Caco-2 (cell line): Measurements from ENCODE around the gene TMEM204. TPM values are rescaled to one million over a fixed set of nuclear protein-coding genes. Genes with fewer than 3 reads are reported as not detected.

Experiments used
- BruUV-seq: library from RNA; stranded (reverse); fragments of 400-500 nt; replicated peaks from 2 replicates; lab custom pipeline; 2021; lab: Mats Ljungman, UMichigan
- CTCF ChIA-PET: fragments of 300-600 bp; sonication (Branson Sonifier 250); formaldehyde crosslinking; loops from one replicate; lab custom pipeline; 2022; ENCODE audit warnings: antibody characterized with exemption; lab: Charles Lee
- POLR2A ChIA-PET: fragments of 300-600 bp; sonication (Branson Sonifier 250); formaldehyde crosslinking; loops from one replicate; lab custom pipeline; 2022; ENCODE audit warnings: antibody characterized with exemption; lab: Charles Lee
- DNase-seq, 2 experiments: peaks; one replicate each; pipeline versions ENCODE4 v3.0.0 to v3.0.0-alpha.2; 2020 to 2022
- H3K27me3 ChIP-seq: replicated peaks from 2 replicates; pipeline ENCODE4 v1.6.0; 2011; ENCODE audit warnings: low read length; ENCODE audit not compliant: control insufficient read depth, insufficient read depth
- H3K36me3 ChIP-seq: 2 replicates; pipeline ENCODE4 v1.5.1; 2011; ENCODE audit warnings: low read length; ENCODE audit not compliant: control insufficient read depth, insufficient read depth
- H3K4me1 ChIP-seq: fragments of 250-450 bp; sonication (Bioruptor Pico); 2 replicates; pipeline ENCODE4 v1.5.1; 2020; ENCODE audit warnings: mild to moderate bottlenecking
- H3K4me3 ChIP-seq: 2 replicates; pipeline ENCODE4 v1.5.1; 2011; ENCODE audit warnings: low read depth, mild to moderate bottlenecking, control low read depth, low read length
- H3K9me3 ChIP-seq: fragments of 250-450 bp; sonication (Bioruptor Pico); 2 replicates; pipeline ENCODE4 v1.5.1; 2020; ENCODE audit warnings: mild to moderate bottlenecking, moderate library complexity
- H3K27ac Mint-ChIP-seq: one replicate; pipeline ENCODE4 v1.8.0; 2022; ENCODE audit warnings: mixed read lengths; ENCODE audit not compliant: unreplicated experiment
- H3K27me3 Mint-ChIP-seq: one replicate; pipeline ENCODE4 v1.8.0; 2022; ENCODE audit warnings: mixed read lengths; ENCODE audit not compliant: insufficient read depth, unreplicated experiment
- H3K36me3 Mint-ChIP-seq: one replicate; pipeline ENCODE4 v1.8.0; 2022; ENCODE audit warnings: mild to moderate bottlenecking, mixed read lengths; ENCODE audit not compliant: insufficient read depth, unreplicated experiment
- H3K4me1 Mint-ChIP-seq: one replicate; pipeline ENCODE4 v1.8.0; 2022; ENCODE audit warnings: low read depth, mixed read lengths; ENCODE audit not compliant: unreplicated experiment
- H3K4me3 Mint-ChIP-seq: one replicate; pipeline ENCODE4 v1.8.0; 2022; ENCODE audit warnings: mild to moderate bottlenecking, moderate library complexity, mixed read lengths; ENCODE audit not compliant: unreplicated experiment
- H3K9me3 Mint-ChIP-seq: one replicate; pipeline ENCODE4 v1.8.0; 2022; ENCODE audit warnings: mixed read lengths; ENCODE audit not compliant: unreplicated experiment
- CTCF ChIP-seq, 2 experiments: fragments of 200-600 bp in 1 of 2; IDR thresholded peaks; 1 replicate in 1 of 2; 2 replicates in 1 of 2; pipeline versions ENCODE4 v1.5.1 to v1.8.0; 2011 to 2022; ENCODE audit warnings: antibody characterized with exemption in 1 of 2, control low read depth in 1 of 2, inconsistent platforms in 1 of 2, low read depth in 1 of 2, low read length in 1 of 2, mild to moderate bottlenecking in 1 of 2, moderate library complexity in 1 of 2; ENCODE audit not compliant: insufficient read depth in 1 of 2, severe bottlenecking in 1 of 2, unreplicated experiment in 1 of 2
- intact Hi-C: fragments of 100-400 bp; cut with micrococcal nuclease; formaldehyde crosslinking; loops from one replicate; pipeline ENCODE4 v1.10.0; 2022; ENCODE audit not compliant: unreplicated experiment
- total RNA-seq: library from RNA; stranded (reverse); gene quantifications from 2 replicates; pipeline ENCODE4 v1.2.3, GENCODE V29; 2022

TMEM204 gene
- total RNA-seq, 1 experiment from 2014 or later, result not detected

GRCh38 chr16:1581804-1582203, 48.3 kb downstream of the TMEM204 start:
- Mint-ChIP-seq H3K9me3 (no peaks in the 10 kb centered on the region), H3K36me3 (no peaks in the 10 kb centered on the region), H3K27me3 (no peaks in the 10 kb centered on the region), H3K4me3 (no peak overlapping the region), H3K4me1 (no peaks in the 10 kb centered on the region), H3K27ac (no peak overlapping the region)
- H3K27me3 ChIP-seq, result no peaks in the 10 kb centered on the region
- H3K4me3 ChIP-seq, result no peak overlapping the region
- no peak for TF ChIP-seq CTCF (IDR thresholded peaks at IDR 0.05; ENCODE audit: insufficient read depth in 1 of 2, low read depth in 1 of 2, low read length in 1 of 2, severe bottlenecking in 1 of 2, unreplicated experiment in 1 of 2)
- intact Hi-C loops, result no loop called here
- H3K36me3 ChIP-seq, result no peaks in the 10 kb centered on the region
- no TSS peak for BruUV-seq
- no peak for DNase-seq
- no peaks in the 10 kb centered on the region for H3K4me1 ChIP-seq
- H3K9me3 ChIP-seq, result no peaks in the 10 kb centered on the region
- POLR2A ChIA-PET, result no interaction called here
- CTCF ChIA-PET, result no interaction called here

GRCh38 chr16:1583180-1583579, 49.7 kb downstream of the TMEM204 start:
- H3K4me3 Mint-ChIP-seq, result no peak overlapping the region
- H3K27ac Mint-ChIP-seq, result no peak overlapping the region
- intact Hi-C loops, result no loop called here
- H3K9me3 ChIP-seq, result no peaks in the 10 kb centered on the region
- H3K4me1 ChIP-seq, result no peaks in the 10 kb centered on the region
- H3K4me1 Mint-ChIP-seq, result no peaks in the 10 kb centered on the region
- H3K27me3 ChIP-seq, result no peaks in the 10 kb centered on the region
- no peak overlapping the region for H3K4me3 ChIP-seq
- H3K36me3 Mint-ChIP-seq, result no peaks in the 10 kb centered on the region
- no peak for DNase-seq
- H3K36me3 ChIP-seq, result no peaks in the 10 kb centered on the region
- no peaks in the 10 kb centered on the region for H3K9me3 Mint-ChIP-seq
- CTCF ChIA-PET, result no interaction called here
- POLR2A ChIA-PET, result no interaction called here
- TF ChIP-seq CTCF (IDR thresholded peaks at IDR 0.05; ENCODE audit: insufficient read depth in 1 of 2, low read depth in 1 of 2, low read length in 1 of 2, severe bottlenecking in 1 of 2, unreplicated experiment in 1 of 2), result no peak
- BruUV-seq, result no TSS peak
- no peaks in the 10 kb centered on the region for H3K27me3 Mint-ChIP-seq

DNA sequence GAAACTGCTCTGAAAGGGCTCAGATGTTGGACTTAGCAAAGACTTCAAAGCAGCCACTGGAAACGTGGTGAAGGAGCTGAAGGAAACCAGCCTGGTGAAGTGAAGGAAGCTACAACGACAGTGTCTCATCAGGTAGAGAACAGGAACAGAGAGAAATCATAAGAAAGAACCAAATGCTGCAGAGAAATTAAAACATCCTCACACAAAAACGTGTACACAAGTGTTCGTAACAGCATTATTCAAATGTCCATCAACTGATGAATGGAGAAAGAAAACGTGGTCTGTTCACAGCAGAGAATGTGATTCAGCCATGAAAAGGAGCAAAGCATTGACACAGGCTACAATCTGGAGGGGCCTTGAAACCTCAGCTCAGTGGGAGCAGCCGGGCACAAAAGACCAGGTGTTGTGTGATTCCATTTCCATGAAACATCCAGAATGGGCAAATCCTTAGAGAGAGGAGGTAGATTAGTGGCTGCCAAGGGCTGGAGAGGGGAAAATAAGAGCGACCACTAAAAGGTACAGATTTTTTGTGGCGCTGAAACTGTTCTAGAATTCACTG, 51.5 kb downstream of the TMEM204 start:
- BruUV-seq, result no TSS peak
- CTCF ChIA-PET, result no interaction called here
- Mint-ChIP-seq H3K4me1 (no peaks in the 10 kb centered on the region), H3K4me3 (no peak overlapping the region), H3K36me3 (no peaks in the 10 kb centered on the region), H3K27me3 (no peaks in the 10 kb centered on the region), H3K27ac (no peak overlapping the region), H3K9me3 (no peaks in the 10 kb centered on the region)
- intact Hi-C loops, result no loop called here
- Histone ChIP-seq H3K27me3 (no peaks in the 10 kb centered on the region), H3K9me3 (no peaks in the 10 kb centered on the region), H3K36me3 (no peaks in the 10 kb centered on the region), H3K4me1 (no peaks in the 10 kb centered on the region), H3K4me3 (no peak overlapping the region)
- POLR2A ChIA-PET, result no interaction called here
- DNase-seq, result no peak
- no peak for TF ChIP-seq CTCF (IDR thresholded peaks at IDR 0.05; ENCODE audit: insufficient read depth in 1 of 2, low read depth in 1 of 2, low read length in 1 of 2, severe bottlenecking in 1 of 2, unreplicated experiment in 1 of 2)
